T-helper 9 cell (primary cell): Measurements from ENCODE around the gene RNF186.
"Not testable (repeated sequence)": the region's sequence is repeated elsewhere in the genome, so short reads cannot be mapped to it uniquely, and the experiment has no call there.

ENCODE experiments used
- DNase-seq: peaks from one replicate; pipeline ENCODE4 v3.0.0-alpha.2; 2020

RNF186 gene

DNA sequence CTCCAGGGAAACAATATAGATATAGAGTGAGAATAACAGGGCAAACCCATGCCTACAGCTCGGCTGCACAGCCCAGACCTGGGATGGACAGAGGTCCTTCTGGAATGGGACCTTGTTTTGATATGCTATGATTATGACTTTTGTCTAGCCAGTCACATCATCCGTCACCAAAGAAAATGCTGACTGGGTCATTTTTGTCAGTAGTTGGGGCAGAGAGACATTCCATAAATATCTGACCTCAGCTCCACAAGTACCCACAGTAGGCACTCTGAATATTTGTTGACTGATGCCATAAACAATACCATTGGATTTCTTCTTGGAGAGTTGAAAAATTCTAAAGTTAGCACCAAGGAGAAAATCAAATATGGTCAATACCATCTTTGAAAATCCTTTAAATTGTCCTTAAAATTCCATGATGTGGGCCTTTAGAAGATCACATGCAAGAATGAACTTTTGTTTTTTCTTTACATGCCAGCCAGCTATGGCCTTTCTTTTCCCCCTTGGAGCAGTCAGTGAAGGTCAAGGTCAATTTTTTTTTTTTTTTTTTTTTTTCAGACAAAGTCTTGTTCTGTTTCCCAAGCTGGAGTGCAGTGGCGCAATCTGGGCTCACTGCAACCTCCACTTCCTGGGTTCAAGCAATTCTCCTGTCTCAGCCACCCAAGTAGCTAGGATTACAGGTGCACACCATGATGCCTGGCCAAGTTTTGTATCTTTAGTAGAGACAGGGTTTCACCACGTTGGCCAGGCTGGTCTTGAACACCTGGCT, 22.7 kb downstream of the RNF186 start:
- no peak for DNase-seq

DNA sequence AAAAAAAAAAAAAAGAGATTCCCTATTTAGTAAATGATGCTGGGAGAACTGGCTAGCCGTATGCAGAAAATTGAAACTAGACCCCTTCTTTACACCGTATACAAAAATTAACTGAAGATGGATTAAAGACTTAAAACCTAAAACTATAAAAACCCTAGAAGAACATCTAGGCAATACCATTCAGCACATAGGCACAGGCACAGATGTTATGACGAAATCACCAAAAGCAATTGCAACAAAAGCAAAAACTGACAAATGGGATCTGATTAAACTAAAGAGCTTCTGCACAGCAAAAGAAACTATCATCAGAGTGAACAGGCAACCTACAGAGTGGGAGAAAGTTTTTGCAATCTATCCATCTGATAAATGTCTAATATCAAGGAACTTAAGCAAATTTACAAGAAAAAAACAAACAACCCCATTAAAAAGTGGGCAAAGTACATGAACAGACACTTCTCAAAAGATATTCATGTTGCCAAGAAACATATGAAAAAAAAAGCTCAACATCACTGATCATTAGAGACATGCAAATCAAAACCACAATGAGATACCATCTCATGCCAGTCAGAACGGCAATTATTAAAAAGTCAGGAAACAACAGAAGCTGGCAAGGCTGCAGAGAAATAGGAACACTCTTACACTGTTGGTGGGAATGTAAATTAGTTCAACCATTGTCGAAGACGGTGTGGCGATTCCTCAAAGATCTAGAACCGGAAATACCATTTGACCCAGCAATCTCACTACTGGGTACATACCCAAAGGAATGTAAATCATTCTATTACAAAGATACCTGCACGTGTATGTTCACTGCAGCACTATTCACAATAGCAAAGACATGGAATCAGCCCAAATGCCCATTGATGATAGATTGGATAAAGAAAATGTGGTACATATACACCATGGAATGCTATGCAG, 24.8 kb downstream of the RNF186 start:
- not testable (repeated sequence) for DNase-seq

DNA sequence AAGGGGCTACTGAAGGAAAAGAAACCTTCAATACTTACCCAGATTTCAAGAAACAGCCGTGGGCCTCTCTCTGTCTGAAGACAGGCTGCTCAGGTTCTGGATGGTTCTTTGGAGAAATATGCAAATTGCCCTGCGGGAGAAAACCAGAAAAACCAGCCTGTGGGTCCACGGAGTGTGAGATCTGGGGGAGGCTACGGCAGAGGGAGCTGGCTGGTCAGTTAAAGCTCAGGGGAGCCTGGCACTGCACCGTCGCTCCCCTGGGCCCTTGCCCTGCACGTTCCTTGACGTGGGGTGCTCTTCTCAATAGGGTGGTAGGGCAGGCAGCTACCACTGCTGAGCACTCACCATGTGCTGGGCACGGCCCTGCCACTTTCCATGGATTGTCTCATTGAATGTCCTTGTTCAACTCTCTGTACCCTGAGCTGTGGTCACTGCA, 28.1 kb downstream of the RNF186 start:
- no peak for DNase-seq

DNA sequence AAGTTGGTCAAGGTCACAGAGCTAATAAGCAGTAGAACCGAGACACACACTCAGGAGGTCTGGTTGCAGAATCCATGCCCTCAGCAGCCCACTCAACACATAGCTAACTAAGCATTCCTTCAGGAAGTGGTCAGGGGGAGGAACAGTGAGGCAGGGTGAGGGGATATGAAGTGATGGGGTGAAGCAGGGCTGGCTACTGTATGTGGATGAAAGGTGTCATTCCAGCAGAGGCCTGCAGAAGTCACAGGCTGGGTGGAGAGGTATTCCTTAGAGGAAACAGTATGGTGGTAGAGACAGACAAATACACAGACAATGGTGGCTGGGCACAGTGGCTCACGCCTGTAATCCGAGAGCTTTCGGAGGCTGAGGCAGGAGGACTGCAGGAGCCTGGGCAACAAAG, 29.4 kb downstream of the RNF186 start:
- DNase-seq, result no peak

DNA sequence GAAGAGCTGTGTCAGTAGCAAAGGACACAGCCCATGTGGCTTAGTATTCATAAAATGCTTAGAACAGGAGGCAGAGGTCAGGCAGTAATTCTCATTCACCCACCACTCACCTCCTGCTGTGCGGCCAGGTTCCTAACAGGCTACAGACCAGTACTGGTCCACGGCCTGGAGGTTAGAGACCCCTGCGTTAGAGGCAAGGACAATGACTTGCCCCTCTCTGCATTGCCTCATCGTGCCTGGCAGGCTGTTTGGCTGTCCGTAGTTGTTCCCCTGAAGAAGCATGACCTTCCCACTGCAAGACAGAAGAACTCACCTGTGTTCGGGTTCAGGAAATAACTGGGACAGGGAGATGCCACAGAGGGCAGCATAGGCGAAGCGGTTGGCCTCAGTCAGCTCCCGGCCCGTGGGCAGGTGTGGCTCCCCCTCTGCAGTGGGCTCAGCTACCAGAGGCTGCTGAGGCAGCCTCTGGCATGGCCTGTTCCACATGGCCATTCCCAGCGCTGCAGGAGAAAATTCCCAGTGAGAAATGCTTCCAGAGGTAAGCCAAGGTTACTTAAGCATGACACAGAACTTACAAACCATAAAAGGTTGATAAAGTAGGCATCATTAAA, 34.7 kb downstream of the RNF186 start:
- no peak for DNase-seq

DNA sequence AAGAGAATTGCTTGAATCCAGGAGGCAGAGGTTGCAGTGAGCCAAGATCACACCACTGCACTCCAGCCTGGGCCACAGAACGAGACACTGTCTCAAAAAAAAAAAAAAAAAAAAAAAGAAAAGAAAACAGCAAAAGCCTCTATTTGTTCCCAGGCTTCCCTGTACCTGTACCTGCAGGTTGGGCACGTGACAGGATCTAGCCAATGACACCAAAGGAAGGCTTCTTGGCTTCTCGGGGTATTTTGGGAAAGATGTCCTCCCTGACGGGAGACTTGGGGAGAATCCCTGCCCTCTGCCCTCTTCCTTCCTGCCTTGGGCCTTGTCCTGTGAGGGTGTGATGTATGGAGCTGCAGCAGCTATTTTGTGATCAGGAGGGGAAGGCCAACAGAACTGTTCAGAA, 38.1 kb downstream of the RNF186 start:
- DNase-seq, result no peak

DNA sequence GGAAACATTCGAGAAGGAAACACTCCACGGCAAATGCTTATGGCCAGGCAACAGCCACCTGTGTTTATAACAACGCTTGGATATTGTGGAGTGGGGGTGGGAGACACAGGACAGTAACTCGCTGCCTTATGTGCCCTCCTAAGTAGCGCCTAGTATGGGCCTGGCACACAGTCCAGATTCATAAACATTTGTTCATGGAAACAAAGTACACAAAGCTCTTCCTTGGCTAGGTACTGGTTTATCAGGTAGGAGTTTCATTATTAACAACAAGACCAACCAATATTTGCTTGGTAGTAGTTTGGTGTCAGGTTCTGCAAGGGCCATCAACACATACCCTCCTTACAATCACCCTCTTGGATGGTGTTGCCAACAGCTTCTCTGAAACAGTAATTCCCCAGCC, 38.8 kb downstream of the RNF186 start:
- DNase-seq, result no peak

DNA sequence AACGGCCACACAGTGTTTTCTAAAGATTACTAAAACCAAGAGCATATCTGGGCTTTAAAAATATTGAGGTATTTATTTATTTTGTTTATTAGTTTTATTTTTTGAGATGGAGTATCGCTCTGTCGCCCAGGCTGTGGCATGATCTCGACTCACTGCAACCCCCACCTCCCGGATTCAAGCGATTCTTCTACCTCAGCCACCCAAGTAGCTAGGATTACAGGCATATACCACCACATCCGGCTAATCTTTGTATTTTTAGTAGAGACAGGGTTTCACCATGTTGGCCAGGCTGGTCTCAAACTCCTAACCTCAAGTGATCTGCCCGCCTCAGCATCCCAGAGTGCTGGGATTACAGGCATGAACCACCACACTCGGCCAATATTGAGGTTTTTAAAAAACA, 39.3 kb downstream of the RNF186 start:
- DNase-seq, result no peak

DNA sequence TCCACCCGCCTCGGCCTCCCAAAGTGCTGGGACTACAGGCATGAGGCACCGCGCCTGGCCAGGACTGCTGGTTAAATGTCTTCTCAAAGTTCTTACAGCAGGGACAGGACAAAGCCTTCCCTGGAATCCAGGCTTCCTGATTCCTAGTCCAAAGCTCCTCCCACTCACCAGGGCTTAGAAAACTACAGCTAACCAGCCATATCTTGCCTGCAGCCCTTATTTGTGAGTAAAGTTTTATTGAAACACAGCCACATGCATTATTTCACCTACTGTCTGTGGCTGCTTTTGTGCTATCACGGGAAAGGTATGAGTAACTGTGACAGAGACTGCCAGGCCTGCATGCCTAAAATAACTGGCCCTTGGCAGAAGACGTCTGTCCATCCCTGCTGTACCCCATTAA, 39.8 kb downstream of the RNF186 start:
- DNase-seq, result no peak

DNA sequence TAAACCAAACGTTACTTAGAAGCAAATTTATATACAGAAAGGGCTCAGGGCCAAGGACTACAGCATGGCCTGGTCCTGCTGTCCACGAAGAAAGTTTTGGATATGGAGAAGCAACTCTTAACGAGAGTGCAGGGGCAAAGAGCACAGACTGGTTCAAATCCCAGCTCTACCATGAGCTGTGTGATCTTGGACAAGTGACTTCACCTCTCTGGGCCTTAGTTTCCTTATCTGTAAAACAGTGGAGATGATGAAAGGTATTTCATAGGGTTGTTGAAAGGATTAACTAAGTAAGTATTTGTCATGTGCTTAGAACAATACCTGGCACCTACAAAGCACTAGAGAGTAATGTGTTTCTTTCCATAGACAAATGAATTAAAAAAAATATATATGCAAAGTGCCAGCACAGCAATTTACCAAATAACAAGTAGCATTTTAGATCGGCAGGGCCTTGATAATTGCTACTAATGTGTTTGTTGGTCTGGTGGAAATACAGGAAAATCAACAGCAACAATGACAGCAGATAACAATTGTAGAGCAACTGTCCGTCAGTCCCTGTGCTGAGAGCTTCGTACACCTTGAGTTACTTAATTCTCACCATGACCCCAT, 40.8 kb downstream of the RNF186 start:
- no peak for DNase-seq

DNA sequence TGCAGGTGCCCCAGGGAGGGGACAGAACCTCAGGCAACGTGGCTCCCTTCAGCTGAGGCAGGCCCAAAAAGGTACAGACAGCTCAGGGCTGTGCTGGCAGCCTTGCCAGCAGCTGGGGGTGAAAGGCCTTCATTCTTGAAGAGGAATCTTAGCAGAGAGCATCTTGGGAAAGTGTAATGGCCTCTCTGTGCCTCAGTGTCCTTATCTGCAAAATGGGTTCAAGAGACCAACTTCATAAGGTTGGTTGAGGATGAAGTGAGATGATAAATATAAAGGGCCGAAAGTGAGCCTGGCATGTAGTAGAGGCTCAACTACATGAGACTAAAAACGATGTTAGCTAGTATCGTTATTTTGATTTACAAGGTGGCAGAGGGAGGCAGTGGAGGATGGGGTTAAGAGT, 41.6 kb downstream of the RNF186 start:
- no peak for DNase-seq

DNA sequence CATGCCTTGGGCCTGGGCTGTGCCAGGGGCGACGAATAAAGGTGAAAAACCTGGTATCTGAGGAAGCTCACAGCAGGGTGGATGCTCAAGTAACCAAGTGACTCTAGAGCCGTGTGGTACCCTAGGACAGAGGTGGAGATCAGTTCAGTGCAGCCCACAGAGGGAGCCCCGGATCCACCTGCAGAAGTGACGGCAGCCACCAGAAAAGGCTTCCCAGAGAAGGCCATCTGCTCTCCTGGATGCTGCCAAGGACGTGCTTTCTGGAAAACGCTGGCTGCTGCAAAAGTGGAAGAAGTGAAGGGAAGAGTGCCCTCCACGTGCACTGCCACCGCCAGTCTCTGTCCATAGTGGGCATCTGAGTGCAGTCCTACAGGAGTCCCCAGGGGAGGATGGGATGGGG, 43.0 kb downstream of the RNF186 start:
- no peak for DNase-seq

DNA sequence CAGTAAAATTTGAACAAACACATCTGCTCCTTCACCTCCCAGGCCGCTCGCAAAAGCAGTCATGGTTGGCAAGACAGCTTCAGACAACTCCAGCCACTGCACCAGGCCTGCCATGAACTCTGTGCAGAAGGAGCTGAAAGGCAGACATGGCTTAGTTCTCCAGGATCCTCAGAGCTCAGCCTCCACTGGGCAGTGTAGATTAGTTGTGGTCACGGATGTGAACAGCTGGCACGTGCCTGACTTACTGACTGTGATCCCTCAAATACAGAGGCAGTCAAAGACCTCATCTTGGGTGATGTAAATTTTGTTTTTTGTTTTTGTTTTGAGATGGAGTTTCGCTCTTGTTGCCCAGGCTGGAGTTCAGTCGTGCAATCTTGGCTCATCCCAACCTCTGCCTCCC, 43.7 kb downstream of the RNF186 start:
- no peak for DNase-seq

DNA sequence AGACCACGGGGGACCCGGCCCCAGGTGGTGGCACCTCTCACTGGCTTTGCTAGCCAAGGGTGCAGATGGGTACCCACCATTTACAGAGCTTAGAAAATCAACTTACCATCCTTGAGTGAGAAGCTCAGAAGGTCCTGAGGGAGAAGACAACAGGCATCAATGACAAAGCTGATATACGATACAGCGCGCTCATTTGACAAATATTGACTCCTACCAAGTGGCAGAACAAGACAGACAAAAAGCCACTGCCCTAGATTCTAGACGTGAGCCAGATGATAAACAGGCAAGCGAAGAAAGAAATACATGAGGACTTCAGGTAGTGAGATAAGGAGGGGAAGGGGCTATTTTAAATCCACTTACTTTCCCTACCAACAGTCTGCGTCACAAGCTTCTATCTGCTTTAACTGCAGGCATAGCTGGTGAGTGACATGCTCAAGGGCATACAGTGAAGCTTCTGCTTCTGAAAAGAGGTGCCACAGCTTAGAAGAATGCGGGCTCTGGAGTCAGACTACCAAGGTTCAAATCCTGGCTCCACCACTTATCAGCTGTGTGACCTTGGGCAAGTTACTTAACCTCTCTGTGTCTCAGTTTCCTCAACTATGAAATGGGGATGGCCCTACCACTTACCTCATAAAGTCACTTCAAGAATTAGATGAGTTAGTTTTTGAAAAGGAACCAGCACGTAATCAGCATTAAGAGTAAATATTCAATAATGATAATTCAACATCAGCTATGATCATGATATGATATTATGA, 44.5 kb downstream of the RNF186 start:
- no peak for DNase-seq

DNA sequence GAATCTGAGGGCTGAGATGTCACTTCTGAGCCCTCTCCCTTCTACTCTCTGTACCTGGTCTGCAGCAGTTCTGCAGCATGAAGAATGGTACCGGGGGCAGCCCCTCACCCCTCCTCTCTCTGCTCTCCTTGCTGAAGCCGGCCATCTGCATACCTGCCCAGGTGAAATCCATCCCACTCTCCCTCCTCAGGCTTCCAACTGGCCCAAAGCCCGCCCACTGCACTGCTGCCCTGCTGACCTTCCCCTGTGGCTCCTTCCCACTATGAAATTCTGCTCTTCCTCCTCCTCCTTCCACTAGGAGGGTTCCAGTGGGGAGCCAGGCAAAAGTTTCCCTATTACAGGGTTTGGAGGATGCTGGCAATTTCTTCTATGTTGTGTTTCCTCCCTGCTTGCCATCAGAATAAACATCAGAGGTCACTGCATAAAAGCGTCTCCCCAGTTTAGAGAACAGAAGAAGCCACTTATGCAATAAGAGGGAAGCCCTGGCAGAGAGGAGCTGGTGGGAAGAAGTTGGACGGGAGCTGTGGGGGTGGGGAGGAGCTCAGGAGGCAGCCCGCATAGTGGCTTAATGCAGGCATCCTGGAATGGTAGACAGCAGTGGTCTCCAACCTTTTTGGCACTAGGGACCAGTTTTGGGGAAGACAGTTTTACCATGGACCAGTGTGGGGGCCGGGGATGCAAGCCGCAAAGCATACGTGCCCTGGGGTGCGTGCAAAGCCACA, 45.7 kb downstream of the RNF186 start:
- DNase-seq, result no peak

DNA sequence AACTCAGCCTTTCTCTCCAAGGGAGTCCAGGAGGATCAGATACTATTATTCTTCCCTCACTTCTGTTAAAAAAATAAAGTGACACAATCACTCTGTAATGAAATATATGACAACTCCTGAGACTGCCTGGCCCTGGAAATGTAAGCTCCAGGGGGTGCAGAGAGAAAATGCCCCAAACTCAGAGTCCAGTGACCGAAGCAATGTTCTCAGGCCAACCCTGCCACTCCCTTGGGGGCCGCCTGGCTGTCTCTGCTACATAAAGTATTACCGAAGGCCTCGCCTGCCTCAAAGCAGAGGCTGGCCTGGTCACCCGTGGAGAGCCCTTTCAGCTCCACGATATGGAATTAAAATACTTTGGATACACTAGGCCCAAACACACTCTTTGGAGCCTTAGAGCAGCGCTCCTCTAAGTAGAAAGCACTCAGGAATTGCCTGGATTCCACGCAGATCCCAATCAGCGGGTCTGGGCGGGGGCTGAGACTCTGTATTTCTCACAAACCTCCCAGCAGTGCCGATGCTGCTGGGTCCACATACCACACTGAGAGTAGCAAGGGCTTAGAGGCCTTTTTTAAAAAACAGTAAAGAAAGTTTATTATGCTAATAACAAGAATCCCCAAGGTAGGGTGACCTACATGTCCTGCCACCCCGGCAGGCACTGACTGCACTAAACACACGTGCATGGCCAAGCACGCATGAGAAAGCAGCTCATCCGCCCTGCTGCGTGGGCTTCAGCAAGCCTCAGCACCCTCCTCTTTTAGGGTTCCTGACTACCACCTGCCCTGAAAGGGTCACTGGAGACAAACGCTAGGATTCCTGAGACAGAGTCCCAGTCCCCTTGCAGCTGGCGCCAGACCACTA, 46.5 kb downstream of the RNF186 start:
- DNase-seq, result no peak

DNA sequence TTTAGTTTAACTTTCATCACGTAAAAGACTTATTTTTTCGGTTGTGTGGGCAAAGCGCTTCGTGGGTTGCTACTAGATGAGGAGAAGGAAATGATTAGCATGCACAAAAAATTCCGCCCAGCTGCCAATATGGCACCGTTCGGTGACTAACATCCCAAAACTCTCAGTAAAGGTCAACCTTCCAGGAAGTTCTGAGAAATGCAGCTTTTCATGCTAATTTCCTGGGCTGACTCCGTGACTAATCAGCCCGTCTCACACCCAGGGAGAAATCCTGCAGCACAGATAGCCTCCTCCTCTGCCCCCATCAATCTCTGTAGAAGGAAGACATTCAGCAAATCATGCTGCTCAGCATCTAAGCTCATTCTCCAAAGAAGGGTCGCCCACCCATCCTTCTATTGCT, 49.5 kb downstream of the RNF186 start:
- DNase-seq, result no peak

DNA sequence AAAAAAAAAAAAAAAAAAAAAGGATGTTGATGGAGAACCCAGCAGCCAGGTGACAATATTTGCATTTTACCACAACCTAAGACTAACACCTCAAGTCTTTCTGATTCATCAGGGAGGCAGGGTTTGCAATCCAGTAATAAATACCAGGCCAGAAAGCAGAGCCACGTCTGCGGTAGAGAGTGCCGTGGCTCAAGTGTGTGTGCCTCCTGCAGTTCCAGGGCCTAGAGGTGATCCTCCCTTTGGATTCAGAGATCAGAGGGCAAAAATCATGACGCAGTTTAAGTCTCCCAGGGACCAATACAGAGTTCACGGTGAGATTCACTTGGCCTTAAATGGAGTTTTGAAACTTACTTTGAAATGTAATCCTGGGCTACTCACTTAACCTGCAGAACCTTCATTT, 50.2 kb downstream of the RNF186 start:
- DNase-seq, result no peak
